Loucy (cell line): ENCODE data around the gene SLC25A21.

ENCODE experiments used
- H2AFZ ChIP-seq: fragments of 200-600 bp; sonication (generic); 2 replicates; pipeline ENCODE4 v1.6.0; 2016; ENCODE audit warnings: antibody characterized with exemption, mild to moderate bottlenecking, low read length, moderate library complexity
- H3F3A ChIP-seq: fragments of 200-600 bp; 2 replicates; pipeline ENCODE4 v1.6.0; 2016; ENCODE audit warnings: antibody characterized with exemption, low read depth, mild to moderate bottlenecking
- H3K27me3 ChIP-seq: fragments of 200-600 bp; sonication (generic); 2 replicates; pipeline ENCODE4 v1.6.1; 2014; ENCODE audit warnings: low read length, mild to moderate bottlenecking; ENCODE audit not compliant: insufficient read depth, poor library complexity, severe bottlenecking
- H3K36me3 ChIP-seq: fragments of 200-600 bp; sonication (generic); 2 replicates; pipeline ENCODE4 v1.6.1; 2016; ENCODE audit warnings: low read length; ENCODE audit not compliant: insufficient read depth
- H3K4me1 ChIP-seq: fragments of 200-600 bp; sonication (generic); 2 replicates; pipeline ENCODE4 v1.5.1; 2014; ENCODE audit warnings: low read length, mild to moderate bottlenecking; ENCODE audit not compliant: insufficient read depth, poor library complexity, severe bottlenecking
- H3K4me2 ChIP-seq: fragments of 200-600 bp; sonication (generic); 2 replicates; pipeline ENCODE4 v1.6.0; 2014; ENCODE audit warnings: antibody characterized with exemption, low read length, low read depth, mild to moderate bottlenecking; ENCODE audit not compliant: poor library complexity, severe bottlenecking
- H3K4me3 ChIP-seq: fragments of 200-600 bp; sonication (generic); 2 replicates; pipeline ENCODE4 v1.5.1; 2014; ENCODE audit warnings: low read length, mild to moderate bottlenecking, mixed read lengths; ENCODE audit not compliant: poor library complexity, severe bottlenecking
- H3K79me2 ChIP-seq: fragments of 200-600 bp; sonication (generic); 2 replicates; pipeline ENCODE4 v1.6.1; 2014; ENCODE audit warnings: low read length; ENCODE audit not compliant: insufficient read depth
- H3K9ac ChIP-seq: fragments of 200-600 bp; sonication (generic); 2 replicates; pipeline ENCODE4 v1.6.0; 2014; ENCODE audit warnings: mild to moderate bottlenecking, low read depth, low read length, moderate library complexity; ENCODE audit not compliant: poor library complexity, severe bottlenecking
- H3K9me2 ChIP-seq: fragments of 200-600 bp; sonication (generic); replicated peaks from 2 replicates; pipeline ENCODE4 v1.6.1; 2016; ENCODE audit warnings: low read depth, low read length, mixed read lengths
- H3K9me3 ChIP-seq: fragments of 200-600 bp; sonication (generic); 2 replicates; pipeline ENCODE4 v1.6.1; 2014; ENCODE audit warnings: mild to moderate bottlenecking, antibody characterized with exemption, low read length, low read depth; ENCODE audit not compliant: insufficient read depth
- H4K20me1 ChIP-seq: fragments of 200-600 bp; sonication (generic); 2 replicates; pipeline ENCODE4 v1.6.0; 2014; ENCODE audit warnings: antibody characterized with exemption, low read length, mild to moderate bottlenecking; ENCODE audit not compliant: insufficient read depth, poor library complexity, severe bottlenecking
- EZH2phosphoT487 ChIP-seq: fragments of 200-600 bp; IDR thresholded peaks from 2 replicates; pipeline ENCODE4 v1.6.1; 2018; ENCODE audit warnings: antibody characterized with exemption, mild to moderate bottlenecking, moderate library complexity, borderline replicate concordance
- TF ChIP-seq, protein P1 (sequence below): fragments of 200-600 bp; sonication (generic); conservative IDR thresholded peaks from 2 replicates; pipeline ENCODE4 v1.5.1; 2014; ENCODE audit warnings: mild to moderate bottlenecking, antibody characterized with exemption, low read length

The SLC25A21 gene

DNA sequence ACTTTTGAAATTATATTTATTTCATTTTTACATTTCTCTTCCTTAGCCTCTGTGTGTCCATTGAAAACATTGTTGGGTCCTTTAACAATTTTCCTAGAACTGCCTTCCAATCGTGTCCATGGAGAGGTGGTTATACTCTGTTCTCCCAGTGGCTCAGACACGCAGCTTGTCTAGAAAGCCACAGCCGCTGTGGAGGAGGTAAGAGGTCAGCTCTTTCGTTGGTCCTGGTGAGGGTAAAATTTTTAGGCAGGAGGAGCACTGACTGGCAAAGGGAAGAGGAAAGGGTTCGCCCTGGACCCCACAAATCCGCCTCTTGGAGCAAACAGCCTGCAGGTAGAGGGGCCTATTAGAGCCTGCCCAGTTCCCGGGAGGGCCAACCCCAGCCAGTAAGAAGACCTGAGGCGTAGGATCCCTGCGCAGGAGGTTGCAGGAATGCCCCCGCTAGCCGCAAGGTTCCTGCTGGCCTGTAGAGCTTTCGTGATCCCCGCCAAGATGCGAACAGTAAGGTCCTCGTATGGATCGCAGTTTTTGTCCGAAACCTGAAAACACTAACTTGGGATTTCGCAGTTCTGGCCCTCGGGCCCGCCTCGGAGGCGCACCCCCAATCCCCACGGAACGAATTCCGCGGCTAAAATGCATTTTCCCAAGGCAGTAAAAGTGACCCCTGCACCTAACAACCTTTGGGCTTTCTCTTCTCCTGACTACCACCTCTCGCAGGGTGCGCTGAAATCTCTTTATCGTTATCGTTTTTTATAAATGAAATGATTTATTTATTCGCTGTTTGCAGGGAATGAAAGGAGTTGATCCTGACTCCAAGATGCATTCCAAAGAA lies 518.2 kb downstream of the SLC25A21 start:
- Histone ChIP-seq H4K20me1 (no peaks in the 10 kb centered on the region), H3K36me3 (no peaks in the 10 kb centered on the region), H3F3A (no peaks in the 10 kb centered on the region), H3K9ac (no peak overlapping the region), H3K4me2 (no peak overlapping the region), H3K79me2 (no peaks in the 10 kb centered on the region), H3K9me2 (no peaks in the 10 kb centered on the region), H3K27me3 (no peaks in the 10 kb centered on the region), H2AFZ (no peak overlapping the region), H3K4me1 (no peaks in the 10 kb centered on the region), H3K4me3 (no peak overlapping the region), H3K9me3 (no peaks in the 10 kb centered on the region)
- no peak for TF ChIP-seq EZH2phosphoT487
- TF ChIP-seq, protein P1, sequence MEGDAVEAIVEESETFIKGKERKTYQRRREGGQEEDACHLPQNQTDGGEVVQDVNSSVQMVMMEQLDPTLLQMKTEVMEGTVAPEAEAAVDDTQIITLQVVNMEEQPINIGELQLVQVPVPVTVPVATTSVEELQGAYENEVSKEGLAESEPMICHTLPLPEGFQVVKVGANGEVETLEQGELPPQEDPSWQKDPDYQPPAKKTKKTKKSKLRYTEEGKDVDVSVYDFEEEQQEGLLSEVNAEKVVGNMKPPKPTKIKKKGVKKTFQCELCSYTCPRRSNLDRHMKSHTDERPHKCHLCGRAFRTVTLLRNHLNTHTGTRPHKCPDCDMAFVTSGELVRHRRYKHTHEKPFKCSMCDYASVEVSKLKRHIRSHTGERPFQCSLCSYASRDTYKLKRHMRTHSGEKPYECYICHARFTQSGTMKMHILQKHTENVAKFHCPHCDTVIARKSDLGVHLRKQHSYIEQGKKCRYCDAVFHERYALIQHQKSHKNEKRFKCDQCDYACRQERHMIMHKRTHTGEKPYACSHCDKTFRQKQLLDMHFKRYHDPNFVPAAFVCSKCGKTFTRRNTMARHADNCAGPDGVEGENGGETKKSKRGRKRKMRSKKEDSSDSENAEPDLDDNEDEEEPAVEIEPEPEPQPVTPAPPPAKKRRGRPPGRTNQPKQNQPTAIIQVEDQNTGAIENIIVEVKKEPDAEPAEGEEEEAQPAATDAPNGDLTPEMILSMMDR = no peak

DNA sequence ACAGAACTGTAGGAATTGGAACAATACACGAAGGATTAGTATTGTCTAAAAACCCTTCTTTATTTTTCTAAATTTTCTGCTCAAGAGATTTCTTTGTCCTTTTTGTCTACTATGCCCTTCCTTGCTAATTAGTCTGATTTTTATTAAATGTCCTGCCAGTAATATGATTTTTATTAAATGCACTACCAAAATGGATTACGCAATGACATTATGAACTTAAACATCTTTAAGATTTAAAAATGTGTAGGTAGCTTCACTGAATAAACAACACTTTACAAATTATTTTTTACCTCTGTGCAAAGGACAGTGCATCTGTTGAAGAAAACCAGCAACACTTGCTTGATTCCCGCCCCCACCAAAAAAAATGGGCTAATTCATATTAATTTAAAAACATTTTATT lies 519.0 kb downstream of the SLC25A21 start:
- Histone ChIP-seq H3K4me3 (no peak overlapping the region), H3F3A (no peaks in the 10 kb centered on the region), H2AFZ (no peak overlapping the region), H3K9me3 (no peaks in the 10 kb centered on the region), H3K27me3 (no peaks in the 10 kb centered on the region), H3K4me1 (no peaks in the 10 kb centered on the region), H3K4me2 (no peak overlapping the region), H3K9ac (no peak overlapping the region), H3K9me2 (no peaks in the 10 kb centered on the region), H4K20me1 (no peaks in the 10 kb centered on the region), H3K36me3 (no peaks in the 10 kb centered on the region), H3K79me2 (no peaks in the 10 kb centered on the region)
- TF ChIP-seq EZH2phosphoT487 = no peak
- TF ChIP-seq, protein P1 = no peak

DNA sequence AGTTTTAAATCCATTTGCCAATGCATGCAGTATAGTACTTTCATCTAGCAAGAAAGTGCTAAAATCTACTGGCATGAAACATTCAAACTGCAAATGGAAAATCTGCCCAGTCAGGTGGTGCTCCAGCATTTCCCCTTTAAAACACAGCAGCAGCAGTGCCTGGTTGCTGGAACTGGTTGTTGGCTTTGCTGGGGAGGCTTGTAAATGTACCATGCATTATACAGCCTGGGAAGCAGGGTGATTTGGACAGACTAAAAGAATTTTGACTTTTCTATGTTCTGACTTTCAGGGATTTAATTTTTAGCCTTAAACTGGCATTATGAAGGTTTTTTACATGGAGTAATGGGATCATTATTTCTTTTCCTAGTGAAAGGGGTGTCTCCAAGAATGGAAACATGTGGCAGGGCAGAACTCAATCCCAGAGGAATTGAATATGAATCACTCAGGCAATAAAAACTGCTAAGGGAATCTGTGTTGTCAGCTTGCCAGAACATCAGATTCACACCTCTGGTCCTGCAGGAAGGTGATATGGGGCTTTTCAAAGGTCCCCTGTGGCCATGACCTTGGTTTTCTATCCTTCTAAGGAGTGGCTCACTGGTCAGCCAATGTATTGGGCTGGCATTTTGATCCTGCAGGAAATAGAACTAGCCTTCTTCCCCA lies 519.7 kb downstream of the SLC25A21 start:
- Histone ChIP-seq H2AFZ (no peak overlapping the region), H3K27me3 (no peaks in the 10 kb centered on the region), H3K4me2 (no peak overlapping the region)

More for the DNA sequence above, 519.7 kb downstream of the SLC25A21 start:
- H3K9ac ChIP-seq = no peak overlapping the region
- H3K4me1 ChIP-seq = no peaks in the 10 kb centered on the region
- no peak overlapping the region for H3K4me3 ChIP-seq
- no peaks in the 10 kb centered on the region for H3K9me2 ChIP-seq
- H4K20me1 ChIP-seq = no peaks in the 10 kb centered on the region
- H3K79me2 ChIP-seq = no peaks in the 10 kb centered on the region
- H3K36me3 ChIP-seq = no peaks in the 10 kb centered on the region
- TF ChIP-seq, protein P1 = no peak
- TF ChIP-seq EZH2phosphoT487 = no peak
- no peaks in the 10 kb centered on the region for H3K9me3 ChIP-seq
- H3F3A ChIP-seq = no peaks in the 10 kb centered on the region
